HL-60 (cell line): ENCODE measurements around the gene GPR78.

Experiments used
- CTCF ChIP-seq: IDR thresholded peaks from one replicate; pipeline ENCODE4 v1.5.1; 2011; ENCODE audit warnings: low read length, control low read depth, inconsistent platforms; ENCODE audit not compliant: insufficient read depth
- GABPA ChIP-seq: IDR thresholded peaks from 2 replicates; pipeline ENCODE4 v1.6.1; 2012; ENCODE audit warnings: low read depth

GRCh38 chr4:8607603-8608481 lies 27.6 kb downstream of the GPR78 start:
- TF ChIP-seq GABPA (no peak), CTCF (peak; percentile 73)
